H1 (cell line): ENCODE data around the gene SRF. TPM values are rescaled to one million over a fixed set of nuclear protein-coding genes. Genes with fewer than 3 reads are reported as not detected.

ENCODE experiments used
- CTCF ChIA-PET: fragments of 300-600 bp; sonication (Branson Sonifier 250); formaldehyde crosslinking; loops from one replicate; lab custom pipeline; 2021; ENCODE audit not compliant: partially characterized antibody; lab: Charles Lee
- POLR2A ChIA-PET: fragments of 300-600 bp; sonication (Branson Sonifier 250); formaldehyde crosslinking; loops from one replicate; lab custom pipeline; 2021; ENCODE audit warnings: inconsistent platforms; ENCODE audit not compliant: partially characterized antibody; lab: Charles Lee
- DNase-seq, 2 experiments: peaks; one replicate each; pipeline versions ENCODE4 v3.0.0 to v3.0.0-alpha.2; 2010 to 2022; ENCODE audit warnings: low spot score in 2 of 2, low read depth in 1 of 2, mixed read lengths in 1 of 2
- FAIRE-seq: peaks from 2 replicates; lab custom pipeline; 2011; peaks lifted over from hg19 to GRCh38; lab: Jason Lieb, UNC
- H2AFZ ChIP-seq: 2 replicates; pipeline ENCODE4 v1.8.1; 2012; ENCODE audit warnings: low read length, inconsistent platforms
- H2AK5ac ChIP-seq: 2 replicates; pipeline ENCODE4 v1.6.1; 2013; ENCODE audit warnings: low read depth, low read length
- H2BK120ac ChIP-seq: replicated peaks from 2 replicates; pipeline ENCODE3; 2013; ENCODE audit warnings: low read depth, low read length, inconsistent platforms
- H2BK12ac ChIP-seq: 2 replicates; pipeline ENCODE4 v1.6.1; 2013; ENCODE audit warnings: low read depth, low read length
- H2BK15ac ChIP-seq: 2 replicates; pipeline ENCODE4 v1.6.1; 2013; ENCODE audit warnings: low read length
- H2BK20ac ChIP-seq: 2 replicates; pipeline ENCODE4 v1.6.1; 2013; ENCODE audit warnings: low read length
- H2BK5ac ChIP-seq: 2 replicates; pipeline ENCODE4 v1.6.1; 2013; ENCODE audit warnings: low read depth, low read length
- H3K14ac ChIP-seq: 2 replicates; pipeline ENCODE4 v1.6.1; 2013; ENCODE audit warnings: inconsistent platforms; ENCODE audit not compliant: insufficient read length
- H3K18ac ChIP-seq: 2 replicates; pipeline ENCODE4 v1.6.1; 2013; ENCODE audit warnings: low read length; ENCODE audit errors: extremely low read depth
- H3K23ac ChIP-seq: 2 replicates; pipeline ENCODE4 v1.6.1; 2013; ENCODE audit warnings: inconsistent platforms; ENCODE audit not compliant: insufficient read length
- H3K23me2 ChIP-seq: 2 replicates; pipeline ENCODE4 v1.6.1; 2013; ENCODE audit warnings: low read depth, low read length
- H3K27ac ChIP-seq: 2 replicates; pipeline ENCODE4 v1.6.1; 2011; ENCODE audit warnings: low read depth, low read length, inconsistent platforms
- H3K27me3 ChIP-seq, 4 experiments: replicated peaks in 1 of 4; 1 replicate in 1 of 4; 2 replicates in 3 of 4; pipeline versions ENCODE4 v1.6.1 to v1.8.1; 2011 to 2013; ENCODE audit warnings: low read length in 3 of 4, mild to moderate bottlenecking in 3 of 4, inconsistent platforms in 2 of 4, mixed read lengths in 2 of 4, moderate library complexity in 1 of 4; ENCODE audit not compliant: control insufficient read depth in 3 of 4, insufficient read depth in 3 of 4; ENCODE audit errors: extremely low read depth in 1 of 4
- H3K36me3 ChIP-seq, 4 experiments: 2 replicates each; pipeline versions ENCODE4 v1.6.1 to v1.8.1; 2011 to 2013; ENCODE audit warnings: mild to moderate bottlenecking in 4 of 4, low read length in 3 of 4, moderate library complexity in 2 of 4, control low read depth in 1 of 4, inconsistent platforms in 1 of 4; ENCODE audit not compliant: insufficient read depth in 4 of 4, control insufficient read depth in 2 of 4
- H3K4ac ChIP-seq: replicated peaks from 2 replicates; pipeline ENCODE3; 2013; ENCODE audit warnings: low read length, low read depth, mixed read lengths, inconsistent platforms; ENCODE audit not compliant: insufficient read length
- H3K4me1 ChIP-seq, 4 experiments: replicated peaks in 1 of 4; 1 replicate in 1 of 4; 2 replicates in 3 of 4; pipeline versions ENCODE4 v1.6.1 to v1.8.1; 2011 to 2013; ENCODE audit warnings: low read length in 3 of 4, inconsistent platforms in 2 of 4, mixed read lengths in 1 of 4; ENCODE audit not compliant: insufficient read depth in 4 of 4, control insufficient read depth in 3 of 4
- H3K4me2 ChIP-seq, 2 experiments: 2 replicates each; pipeline versions ENCODE4 v1.6.1 to v1.8.1; 2011 to 2013; ENCODE audit warnings: low read depth in 2 of 2, low read length in 2 of 2, control low read depth in 1 of 2, inconsistent platforms in 1 of 2, mild to moderate bottlenecking in 1 of 2; ENCODE audit not compliant: insufficient read depth in 1 of 2
- H3K4me3 ChIP-seq, 4 experiments: fragments of 200-600, 300-600 bp in 1 of 4; sonication (generic), shearing (Covaris generic), sonication (Bioruptor Twin) in 1 of 4; 2 replicates each; pipeline versions ENCODE4 v1.5.1 to v1.8.1; 2011 to 2016; ENCODE audit warnings: low read length in 4 of 4, low read depth in 3 of 4, control low read depth in 2 of 4, inconsistent platforms in 2 of 4, mild to moderate bottlenecking in 2 of 4, mixed read lengths in 1 of 4, moderate library complexity in 1 of 4; ENCODE audit not compliant: insufficient read depth in 2 of 4; ENCODE audit errors: extremely low read depth in 1 of 4
- H3K56ac ChIP-seq: replicated peaks from 2 replicates; pipeline ENCODE3; 2013; ENCODE audit warnings: low read depth, mild to moderate bottlenecking, mixed read lengths, low read length, inconsistent platforms; ENCODE audit not compliant: insufficient read length
- H3K79me1 ChIP-seq: 2 replicates; pipeline ENCODE4 v1.6.1; 2013; ENCODE audit warnings: low read depth, low read length, control low read depth
- H3K79me2 ChIP-seq, 2 experiments: 2 replicates each; pipeline versions ENCODE4 v1.6.1 to v1.8.1; 2012 to 2013; ENCODE audit warnings: low read length in 2 of 2, mild to moderate bottlenecking in 2 of 2, inconsistent platforms in 1 of 2; ENCODE audit not compliant: insufficient read depth in 2 of 2, control insufficient read depth in 1 of 2
- H3K9ac ChIP-seq, 4 experiments: replicated peaks in 1 of 4; 1 replicate in 1 of 4; 2 replicates in 3 of 4; pipeline versions ENCODE4 v1.6.1 to v1.8.1; 2011 to 2013; ENCODE audit warnings: low read depth in 3 of 4, low read length in 3 of 4, control low read depth in 2 of 4, mild to moderate bottlenecking in 2 of 4, moderate library complexity in 2 of 4, inconsistent platforms in 1 of 4; ENCODE audit errors: extremely low read depth in 1 of 4
- H3K9me3 ChIP-seq, 2 experiments: 2 replicates each; pipeline versions ENCODE4 v1.6.1 to v1.8.1; 2012 to 2013; ENCODE audit warnings: mild to moderate bottlenecking in 2 of 2, moderate library complexity in 2 of 2, control low read depth in 1 of 2, inconsistent platforms in 1 of 2, low read depth in 1 of 2, low read length in 1 of 2, mixed read lengths in 1 of 2; ENCODE audit not compliant: insufficient read depth in 2 of 2
- H4K20me1 ChIP-seq, 2 experiments: replicated peaks in 1 of 2; 2 replicates each; pipeline versions ENCODE3 to v1.8.1; 2011 to 2013; ENCODE audit warnings: inconsistent platforms in 2 of 2, low read length in 2 of 2, mild to moderate bottlenecking in 1 of 2; ENCODE audit not compliant: insufficient read depth in 2 of 2, control insufficient read depth in 1 of 2
- H4K5ac ChIP-seq: 2 replicates; pipeline ENCODE4 v1.6.1; 2013; ENCODE audit warnings: low read length, low read depth, mixed read lengths, inconsistent platforms; ENCODE audit not compliant: insufficient read length
- H4K8ac ChIP-seq: 2 replicates; pipeline ENCODE4 v1.8.0; 2013; ENCODE audit warnings: mild to moderate bottlenecking, moderate library complexity, low read length, inconsistent platforms; ENCODE audit not compliant: insufficient read depth; ENCODE audit errors: extremely low read depth
- H4K91ac ChIP-seq: replicated peaks from 2 replicates; pipeline ENCODE3; 2013; ENCODE audit warnings: low read length, mixed read lengths, inconsistent platforms; ENCODE audit not compliant: insufficient read length
- BCL11A ChIP-seq, 2 experiments: IDR thresholded peaks; one replicate each; pipeline ENCODE4 v1.6.1; 2011; ENCODE audit warnings: low read depth in 2 of 2, low read length in 2 of 2, mild to moderate bottlenecking in 2 of 2
- CBX8 ChIP-seq: fragments of 300-800, 300-1000 bp; sonication (generic); IDR thresholded peaks from 2 replicates; pipeline ENCODE4 v1.7.1; 2016; ENCODE audit warnings: low read depth, low read length, borderline replicate concordance
- CTBP2 ChIP-seq: IDR thresholded peaks from 2 replicates; pipeline ENCODE4 v1.7.0; 2011; ENCODE audit warnings: borderline replicate concordance, mild to moderate bottlenecking, moderate library complexity, mixed read lengths, low read length; ENCODE audit not compliant: insufficient read depth, insufficient read length
- EGR1 ChIP-seq: IDR thresholded peaks from 2 replicates; pipeline ENCODE4 v1.6.1; 2011; ENCODE audit warnings: low read depth, low read length, borderline replicate concordance
- GTF2F1 ChIP-seq: IDR thresholded peaks from 2 replicates; pipeline ENCODE4 v1.6.1; 2012; ENCODE audit warnings: low read depth, low read length, improper control_type of control experiment, borderline replicate concordance
- KDM4A ChIP-seq: IDR thresholded peaks from one replicate; pipeline ENCODE4 v1.7.1; 2012; ENCODE audit warnings: low read depth, mild to moderate bottlenecking, moderate library complexity, low read length, inconsistent platforms; ENCODE audit not compliant: severe bottlenecking
- MAFK ChIP-seq: IDR thresholded peaks from 2 replicates; pipeline ENCODE4 v1.6.1; 2012; ENCODE audit warnings: low read depth, mild to moderate bottlenecking, improper control_type of control experiment, low read length
- MAX ChIP-seq: IDR thresholded peaks from 2 replicates; pipeline ENCODE4 v1.6.1; 2012; ENCODE audit warnings: inconsistent platforms
- POU5F1 ChIP-seq: IDR thresholded peaks from 2 replicates; pipeline ENCODE4 v1.6.1; 2011; ENCODE audit warnings: low read depth, mild to moderate bottlenecking, low read length, moderate library complexity
- SIRT6 ChIP-seq: IDR thresholded peaks from one replicate; pipeline ENCODE4 v1.7.1; 2012; ENCODE audit warnings: low read length, inconsistent platforms
- TAF7 ChIP-seq: optimal IDR thresholded peaks from 2 replicates; pipeline ENCODE3; 2011; ENCODE audit warnings: low read depth, mild to moderate bottlenecking, inconsistent platforms, low read length, moderate library complexity, borderline replicate concordance
- TBP ChIP-seq: IDR thresholded peaks from 2 replicates; pipeline ENCODE4 v1.6.1; 2011; ENCODE audit warnings: low read depth, low read length, improper control_type of control experiment
- USF2 ChIP-seq: IDR thresholded peaks from 2 replicates; pipeline ENCODE4 v1.6.1; 2011; ENCODE audit warnings: low read length, improper control_type of control experiment
- WGBS, 2 experiments: shearing (Covaris generic) in 1 of 2; methylation state at CpG; one replicate each; pipeline versions ENCODE4 v1.1.6 to v1.1.7; 2013 to 2015; ENCODE audit warnings: low lambda C conversion rate in 2 of 2, mixed read lengths in 2 of 2, inconsistent platforms in 1 of 2, low coverage in 1 of 2, missing lambda C conversion rate in 1 of 2; ENCODE audit not compliant: insufficient replicate concordance in 2 of 2, insufficient coverage in 1 of 2, insufficient read length in 1 of 2; ENCODE audit errors: extremely low coverage in 1 of 2, missing lambda C conversion rate in 1 of 2; 5-methylcytosine and 5-hydroxymethylcytosine counted together
- polyA plus RNA-seq, 7 experiments: library from polyadenylated mRNA; depleted of rRNA in 3 of 7; stranded (reverse) in 5 of 7; unstranded in 2 of 7; fragments of >200 nt in 5 of 7; fragments of 200-250 nt in 2 of 7; gene quantifications; 1 replicate in 5 of 7; 2 replicates in 1 of 7; 4 replicates in 1 of 7; pipeline versions ENCODE4 v1.2.1 to v1.2.3, GENCODE V29; 2011 to 2013; ENCODE audit warnings: missing spikeins in 2 of 7, mixed read lengths in 2 of 7
- total RNA-seq: library from RNA; stranded (reverse); fragmentation: NEBNext Ultra II Directional; extraction: Animal tissue kit (Norgen Biotek cat#: 25700); gene quantifications from 2 replicates; pipeline ENCODE4 v1.2.1, GENCODE V29; 2021

SRF gene
- total and polyA plus RNA-seq, 2 of the 8 experiments (the other 6 are each of a cell fraction or from before 2014, with no cell fraction given): 49.0 to 69.5 TPM

GRCh38 chr6:43149265-43149664, 21.8 kb upstream of the SRF start:
- Histone ChIP-seq H2BK20ac (no peak overlapping the region), H3K4me2 (no peak overlapping the region)

More at GRCh38 chr6:43149265-43149664, 21.8 kb upstream of the SRF start:
- Histone ChIP-seq H3K79me1 (no peaks in the 10 kb centered on the region), H3K18ac (no peak overlapping the region), H2AFZ (no peak overlapping the region), H3K4me3 (no peak overlapping the region), H4K5ac (no peak overlapping the region), H3K9me3 (no peaks in the 10 kb centered on the region), H3K27ac (no peak overlapping the region), H3K27me3 (no peaks in the 10 kb centered on the region), H3K4ac (no peak overlapping the region), H4K91ac (no peak overlapping the region), H4K8ac (no peak overlapping the region), H3K4me1 (no peaks in the 10 kb centered on the region), H2BK120ac (no peak overlapping the region), H3K36me3 (peaks cover 6 to 13% (median 11%) of the 10 kb centered on the region in 4 experiments; a peak in 6 of 8 replicates), H2BK12ac (no peak overlapping the region), H2AK5ac (no peak overlapping the region), H2BK5ac (no peak overlapping the region), H3K79me2 (no peaks in the 10 kb centered on the region), H3K9ac (no peak overlapping the region), H3K23me2 (no peaks in the 10 kb centered on the region), H2BK15ac (no peak overlapping the region), H3K56ac (no peak overlapping the region), H3K23ac (no peak overlapping the region), H4K20me1 (no peaks in the 10 kb centered on the region), H3K14ac (no peak overlapping the region)
- TF ChIP-seq KDM4A: no peak
- TF ChIP-seq CBX8: no peak
- TF ChIP-seq EGR1: no peak
- TF ChIP-seq TAF7: no peak
- TF ChIP-seq CTBP2: no peak
- TF ChIP-seq TBP: no peak
- TF ChIP-seq USF2: no peak
- no peak for TF ChIP-seq BCL11A (IDR thresholded peaks at IDR 0.05; ENCODE audit: low read depth in 2 of 2, low read length in 2 of 2)
- TF ChIP-seq MAFK: no peak
- TF ChIP-seq SIRT6: no peak
- TF ChIP-seq POU5F1: no peak
- no peak for TF ChIP-seq MAX
- no peak for TF ChIP-seq GTF2F1
- 86% methylated on average over 1 of the region's 1 CpG; no CpG with 5 or more reads in 1 of the 2 experiments for WGBS, 2 experiments
- DNase-seq: no peak
- no peak for FAIRE-seq
- ChIA-PET POLR2A (interaction anchor here (0.6 to 1.2 kb wide), 3 partner anchors 24 to 270 kb away, joined by 3 read pairs; partner anchors contain the start of gene RPL7L1), CTCF (interaction anchor here (0.6 to 0.9 kb wide), 2 partner anchors 17 to 83 kb away, joined by 3 to 4 read pairs; no protein-coding TSS in a partner anchor)
